Suprapubic skin (tissue), 4 donors: ENCODE results near the gene DNAH2.

Experiments used
- CTCF ChIP-seq, 2 donors: fragments of 200-600 bp in 1 of 2; fragments of 450-650 bp in 1 of 2; sonication (generic) in 1 of 2; IDR thresholded peaks; one replicate each; pipeline ENCODE4 v1.5.1; 2016 to 2019; ENCODE audit warnings: antibody characterized with exemption in 2 of 2, mild to moderate bottlenecking in 1 of 2, moderate library complexity in 1 of 2
- EP300 ChIP-seq: sonication (generic); formaldehyde crosslinking; IDR thresholded peaks from one replicate; pipeline ENCODE4 v1.6.1; 2017; ENCODE audit warnings: antibody characterized with exemption
- POLR2A ChIP-seq, 2 donors: fragments of 450-650 bp; IDR thresholded peaks; one replicate each; pipeline ENCODE4 v1.6.1; 2017; ENCODE audit warnings: antibody characterized with exemption in 2 of 2, mild to moderate bottlenecking in 2 of 2, moderate library complexity in 2 of 2
- POLR2AphosphoS5 ChIP-seq, 3 donors: sonication (generic); formaldehyde crosslinking; IDR thresholded peaks; one replicate each; pipeline ENCODE4 v1.6.1; 2017; ENCODE audit warnings: antibody characterized with exemption in 3 of 3

GRCh38 chr17:7843536-7844291 lies 126.2 kb downstream of the DNAH2 start:
- TF ChIP-seq POLR2AphosphoS5 (IDR thresholded peaks at IDR 0.05), result no peak
- TF ChIP-seq CTCF (IDR thresholded peaks at IDR 0.05), result no peak
- peak in 1 of 2 donors; percentile 18 for TF ChIP-seq POLR2A (IDR thresholded peaks at IDR 0.05)
- no peak for TF ChIP-seq EP300
